GM21528 (cell line): ENCODE measurements around the gene PATJ.
"Not testable (repeated sequence)": the region's sequence is repeated elsewhere in the genome, so short reads cannot be mapped to it uniquely, and the experiment has no call there.

Experiments used
- ATAC-seq: cut with Tn5 transposase; IDR thresholded peaks from one replicate; pipeline ENCODE4 v1.9.1; 2021; ENCODE audit warnings: mild to moderate bottlenecking, moderate library complexity; ENCODE audit not compliant: unreplicated experiment, low FRiP score

The PATJ gene

GRCh38 chr1:61879887-61880474 is 137.7 kb downstream of the PATJ start:
- ATAC-seq, result not testable (repeated sequence)

- ATAC-seq, result no peak
Measured at GRCh38 chr1:61887076-61887867, 145.0 kb downstream of the PATJ start.

- no peak for ATAC-seq
Measured at GRCh38 chr1:61887931-61888564, 145.8 kb downstream of the PATJ start.

GRCh38 chr1:61888808-61889207 is 146.5 kb downstream of the PATJ start:
- ATAC-seq, result no peak

- ATAC-seq, result not testable (repeated sequence)
Measured at GRCh38 chr1:61890435-61890834, 148.2 kb downstream of the PATJ start.

- no peak for ATAC-seq
Measured at GRCh38 chr1:61892977-61893376, 150.7 kb downstream of the PATJ start.

GRCh38 chr1:61894296-61894695 is 152.0 kb downstream of the PATJ start:
- ATAC-seq, result not testable (repeated sequence)

- no peak for ATAC-seq
Measured at GRCh38 chr1:61895175-61895574, 152.9 kb downstream of the PATJ start.

- ATAC-seq, result no peak
Measured at GRCh38 chr1:61898658-61899057, 156.4 kb downstream of the PATJ start.

GRCh38 chr1:61904354-61904753 is 162.1 kb downstream of the PATJ start:
- no peak for ATAC-seq

GRCh38 chr1:61907102-61907501 is 164.8 kb downstream of the PATJ start:
- no peak for ATAC-seq

GRCh38 chr1:61910035-61910434 is 167.8 kb downstream of the PATJ start:
- ATAC-seq, result no peak

- no peak for ATAC-seq
Measured at GRCh38 chr1:61914823-61915482, 172.7 kb downstream of the PATJ start.

GRCh38 chr1:61921435-61921834 is 179.2 kb downstream of the PATJ start:
- ATAC-seq, result no peak

- ATAC-seq, result no peak
Measured at GRCh38 chr1:61922950-61923480, 180.7 kb downstream of the PATJ start.

GRCh38 chr1:61925591-61926298 is 183.5 kb downstream of the PATJ start:
- ATAC-seq, result no peak

GRCh38 chr1:61926597-61926996 is 184.3 kb downstream of the PATJ start:
- no peak for ATAC-seq

- no peak for ATAC-seq
Measured at GRCh38 chr1:61930116-61930645, 187.9 kb downstream of the PATJ start.

- ATAC-seq, result no peak
Measured at GRCh38 chr1:61931587-61932279, 189.5 kb downstream of the PATJ start.
